Islet precursor cell (in vitro differentiated cells): ENCODE data around the gene ASCL3.
"Not testable (repeated sequence)": the region's sequence is repeated elsewhere in the genome, so short reads cannot be mapped to it uniquely, and the experiment has no call there.

Experiments
- DNase-seq: peaks from one replicate; pipeline ENCODE4 v3.0.0-alpha.2; 2018

Gene ASCL3

DNA sequence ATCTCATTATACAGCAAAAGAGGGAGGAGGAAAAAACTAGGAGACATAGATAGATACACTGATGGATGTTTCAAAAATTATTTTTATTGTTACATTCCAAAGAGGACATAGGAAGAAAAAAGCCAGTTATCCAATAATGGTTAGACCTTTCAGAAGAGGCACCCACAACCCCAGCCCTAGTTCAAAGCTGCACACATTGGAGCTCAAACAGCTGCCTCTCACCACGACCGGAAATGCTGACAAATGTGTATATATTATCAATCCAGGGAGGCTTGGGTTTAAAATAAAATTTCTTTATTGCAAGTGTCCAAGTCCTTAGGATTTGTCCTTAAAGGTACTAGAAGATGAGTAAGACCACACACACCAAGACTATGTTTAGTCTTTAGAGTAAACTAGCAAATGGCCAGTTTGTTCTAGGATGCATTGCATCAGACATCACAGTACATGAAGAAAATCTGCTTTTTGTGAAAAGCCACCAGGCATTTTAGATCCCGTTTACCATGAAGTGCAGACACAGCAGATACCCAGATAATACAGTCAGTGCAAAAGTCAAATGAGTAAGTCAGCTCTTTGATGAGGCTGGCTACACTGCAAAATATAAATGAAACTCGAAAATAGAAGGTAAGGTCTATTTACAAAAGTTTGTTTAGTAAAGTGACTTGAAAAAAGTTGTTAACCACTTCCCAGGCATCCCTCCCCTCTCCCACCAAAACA lies 4.6 kb upstream of the ASCL3 start:
- no peak for DNase-seq

DNA sequence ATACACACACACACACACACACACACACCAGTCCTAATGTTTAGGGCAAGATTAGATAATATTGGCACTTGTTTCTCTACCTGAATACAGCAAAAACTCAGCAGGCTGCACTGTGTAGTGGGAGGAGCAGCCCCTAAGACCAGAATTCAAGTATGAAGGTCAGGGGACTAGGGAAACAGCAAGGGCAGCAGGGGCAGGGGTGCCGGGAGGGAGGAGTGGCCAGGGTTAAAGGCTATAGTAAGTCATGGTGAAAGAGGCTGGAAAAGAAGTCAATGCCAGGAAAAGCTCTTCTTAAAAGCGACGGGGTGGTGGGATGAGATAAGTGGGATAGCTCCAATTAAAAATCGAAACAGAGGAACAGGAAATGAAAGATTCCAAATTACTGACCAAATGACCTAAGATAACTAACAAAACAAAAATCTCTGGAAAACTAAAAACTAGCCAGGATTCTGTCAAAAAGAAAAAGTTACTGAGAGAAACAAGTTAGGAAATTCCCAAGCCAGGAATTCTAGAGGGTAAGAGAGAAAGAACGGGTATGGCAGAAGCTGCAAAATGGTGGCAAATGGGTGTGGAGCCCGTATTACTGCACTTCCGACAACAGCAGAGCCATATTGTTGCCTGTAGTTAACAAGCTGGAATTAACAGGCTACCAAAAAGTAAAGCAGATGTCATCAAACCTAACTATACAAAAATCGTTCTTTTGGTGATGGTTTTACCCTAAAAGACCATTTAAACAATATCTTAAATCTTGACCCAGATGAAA lies 1.3 kb downstream of the ASCL3 start:
- DNase-seq: no peak

DNA sequence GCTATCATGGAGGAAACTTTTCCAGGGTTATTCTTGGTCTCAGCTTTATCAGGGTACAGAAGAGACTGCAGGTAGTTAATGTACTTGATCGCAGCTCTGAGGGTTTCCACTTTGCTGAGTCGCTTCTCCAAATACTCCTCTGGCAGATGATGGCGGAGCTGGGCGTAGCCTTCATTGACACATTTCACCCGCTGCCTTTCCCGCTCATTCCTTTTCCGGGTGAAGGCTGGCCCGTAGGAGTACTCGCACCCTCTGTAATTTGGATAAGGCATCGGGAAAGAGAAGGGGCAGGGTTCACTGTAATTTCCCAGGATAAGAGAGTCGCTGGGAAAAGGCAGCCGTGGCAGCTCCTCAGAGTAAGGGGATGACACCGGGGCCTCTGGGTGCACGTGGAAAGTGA lies 5.2 kb downstream of the ASCL3 start:
- DNase-seq: no peak

DNA sequence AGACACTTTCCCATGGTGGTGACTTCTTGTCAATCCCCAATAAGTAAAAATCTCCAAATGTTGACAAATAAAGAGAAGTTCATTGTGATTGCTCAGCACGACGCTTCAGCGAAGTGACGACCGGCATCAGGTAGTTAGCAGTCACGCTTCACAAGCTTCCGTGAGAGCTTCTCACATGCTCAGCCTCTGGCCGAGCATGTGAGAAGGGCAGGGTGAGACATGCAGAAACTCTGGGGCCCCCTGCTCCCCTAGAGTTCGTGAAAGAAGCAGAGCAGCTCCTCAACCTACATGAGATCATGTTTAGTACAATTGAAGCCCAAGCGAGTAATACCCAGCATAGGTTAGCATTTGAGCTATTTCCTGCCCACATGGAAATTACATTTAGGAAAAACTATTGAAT lies 5.7 kb downstream of the ASCL3 start:
- DNase-seq: no peak

DNA sequence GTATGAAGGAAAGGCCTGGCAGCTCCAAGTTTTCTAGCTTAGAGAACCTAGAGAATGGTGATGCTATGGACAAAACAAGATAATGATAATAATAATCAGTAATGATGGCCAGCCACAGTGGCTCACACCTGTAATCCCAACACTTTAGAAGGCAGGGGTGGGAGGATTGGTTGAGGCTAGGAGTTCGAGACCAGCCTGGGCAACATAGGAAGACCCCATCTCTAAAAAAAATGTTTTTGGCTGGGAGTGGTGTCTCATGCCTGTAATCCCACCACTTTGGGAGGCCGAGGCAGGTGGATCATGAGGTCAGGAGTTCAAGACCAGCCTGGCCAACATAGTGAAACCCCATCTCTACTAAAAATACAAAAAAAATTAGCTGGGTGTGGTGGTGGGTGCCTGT lies 7.0 kb downstream of the ASCL3 start:
- not testable (repeated sequence) for DNase-seq

DNA sequence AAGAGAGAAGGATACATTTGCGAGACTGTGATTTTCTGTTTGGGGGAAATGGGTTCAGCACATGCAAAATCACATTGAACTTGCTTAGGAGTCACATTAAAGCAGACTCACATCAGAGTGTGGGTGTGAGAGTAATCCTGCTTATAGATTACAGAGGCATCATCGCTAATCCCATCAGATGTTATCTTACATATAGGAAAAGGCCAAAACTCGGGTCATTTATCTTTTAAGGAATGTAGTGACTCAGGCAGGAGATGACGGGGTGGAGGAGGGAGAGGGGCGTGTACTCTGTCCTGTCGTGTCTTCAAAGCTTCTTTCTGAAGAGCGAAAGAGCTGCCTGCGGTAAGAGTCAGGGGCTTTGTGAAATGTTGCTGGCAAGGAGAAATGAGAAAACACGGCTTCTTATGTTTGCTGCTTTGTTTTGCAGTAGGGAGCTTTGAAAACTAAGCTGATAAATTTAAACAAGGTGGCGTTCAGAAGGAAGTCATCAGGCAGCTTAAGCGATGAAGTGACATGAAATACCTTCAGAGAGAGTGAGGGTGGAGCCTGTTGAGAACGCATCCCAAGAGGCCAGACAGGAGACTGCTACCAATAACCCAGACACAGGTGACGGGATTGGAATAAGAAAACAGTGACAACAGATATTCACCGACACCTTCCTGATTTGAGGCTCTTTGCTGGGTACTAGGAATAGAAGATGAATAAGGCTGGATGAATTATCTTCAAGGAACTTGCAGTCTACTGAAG lies 7.9 kb downstream of the ASCL3 start:
- peak; percentile 87 for DNase-seq

DNA sequence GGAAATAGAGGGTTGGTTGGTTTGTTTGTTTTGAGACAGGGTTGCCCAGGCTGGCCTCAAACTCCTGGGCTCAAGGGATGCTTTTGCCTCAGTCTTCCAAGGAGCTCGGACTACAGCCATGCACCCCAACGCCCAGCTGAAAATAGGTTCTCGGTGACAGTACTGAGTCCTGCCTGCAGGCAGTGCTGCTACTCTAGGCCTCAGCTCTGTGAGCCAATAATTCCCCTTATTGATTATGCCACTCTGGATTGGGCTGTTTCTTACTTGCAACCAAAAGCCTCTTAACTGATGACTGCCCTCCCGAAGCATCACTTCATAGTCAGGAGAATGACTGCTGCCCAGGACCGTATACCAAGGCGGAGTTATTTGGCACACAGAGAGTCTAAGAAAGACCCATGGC lies 8.9 kb downstream of the ASCL3 start:
- no peak for DNase-seq

DNA sequence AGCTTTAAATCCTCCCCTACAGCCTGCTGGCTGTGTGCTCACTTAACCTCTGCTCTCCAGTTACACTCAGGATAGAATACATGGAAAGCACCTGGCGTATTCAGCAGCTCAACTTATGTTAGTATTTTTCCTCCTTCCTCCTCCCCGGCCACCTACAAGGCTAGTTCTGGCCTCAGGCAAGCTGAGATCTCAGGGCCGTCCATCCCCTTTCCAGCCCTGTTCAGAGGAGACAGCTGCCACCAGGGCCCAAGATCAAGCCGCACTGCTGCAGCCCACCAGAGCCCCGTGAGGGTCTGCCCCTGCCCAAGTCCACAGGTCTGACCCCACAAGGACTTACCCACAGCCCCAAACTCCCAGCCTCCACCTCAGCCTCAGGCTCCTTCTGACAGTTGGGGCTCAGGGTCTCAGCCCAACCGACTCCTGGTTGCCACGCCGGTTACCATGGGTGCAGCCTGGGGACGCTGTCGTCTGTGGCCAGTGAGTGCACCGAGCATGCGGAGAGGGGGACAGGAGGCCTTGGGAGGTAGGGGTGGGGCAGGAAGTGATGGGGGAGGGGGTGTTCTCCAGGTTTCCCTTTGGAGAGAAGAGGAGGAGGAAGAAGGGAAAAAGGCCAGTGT lies 10.1 kb downstream of the ASCL3 start, which contains the start of gene C11orf16:
Gene C11orf16, minus strand, starts transcription at position 384 of the 617 bp plus-strand sequence. CDS start 639 bp downstream, outside the sequence.
- peak; percentile 53 for DNase-seq

DNA sequence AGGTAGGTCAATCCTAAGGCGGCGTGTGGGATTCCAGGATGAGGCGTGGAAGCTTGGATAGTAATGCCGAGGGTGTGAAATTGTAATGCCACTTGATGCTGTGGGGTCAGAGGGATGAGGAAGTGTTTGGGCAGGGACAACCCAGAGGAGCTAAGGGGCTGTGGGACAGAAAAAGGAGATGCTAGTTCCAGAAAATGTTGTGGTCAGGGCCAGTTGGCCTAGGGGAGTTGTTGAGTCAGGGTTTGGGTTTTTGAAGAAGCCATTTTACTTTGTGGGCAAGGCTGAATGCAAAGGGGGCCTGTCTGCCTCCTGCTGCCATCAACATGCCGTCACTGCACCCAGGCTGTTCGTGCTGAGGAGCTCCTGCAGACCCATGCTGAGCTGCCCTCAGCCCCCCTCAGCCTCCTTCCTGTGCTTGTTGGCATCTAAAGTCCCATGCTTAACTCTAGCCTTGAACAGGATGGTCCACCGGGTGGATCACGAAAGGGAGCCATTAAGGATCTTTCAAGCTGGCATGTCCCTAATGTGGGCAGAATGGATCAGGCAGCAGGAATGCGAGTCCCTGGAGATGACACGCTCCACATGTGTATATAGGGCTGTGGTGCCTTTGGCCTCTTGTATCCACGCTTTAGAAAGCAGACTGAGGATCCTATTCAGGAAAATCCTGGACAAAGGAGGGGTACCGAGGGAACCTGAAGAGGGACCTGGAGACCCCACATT lies 12.2 kb downstream of the ASCL3 start:
- no peak for DNase-seq

DNA sequence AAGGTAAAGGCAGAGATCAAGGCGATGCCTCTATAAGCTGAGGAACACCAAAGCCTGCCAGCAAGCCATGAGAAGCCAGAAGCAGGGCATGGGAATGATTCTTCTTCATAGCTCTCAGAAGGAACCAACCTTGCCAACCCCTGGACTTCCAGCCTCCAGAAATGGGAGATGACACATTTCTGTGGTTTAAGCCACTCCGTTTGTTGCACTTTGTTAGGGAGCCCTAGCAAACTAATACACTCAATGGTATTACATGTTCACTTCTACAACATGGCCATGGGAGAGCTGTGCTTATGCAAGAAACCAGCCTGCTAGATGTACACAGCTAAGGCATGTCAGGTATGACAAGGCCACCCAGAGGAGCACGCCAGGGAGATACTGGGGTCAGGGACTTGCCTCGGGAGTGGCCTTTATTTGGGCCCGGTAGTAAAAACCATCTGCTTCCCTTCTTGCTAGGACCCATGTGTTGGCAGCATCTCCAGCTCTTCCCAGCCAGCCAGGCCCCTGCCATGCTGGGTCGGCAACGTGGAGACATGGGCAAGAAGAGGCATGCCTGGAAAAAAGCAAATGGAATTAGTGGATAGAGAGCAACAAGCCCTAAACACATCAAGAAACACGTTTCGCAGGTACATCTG lies 13.7 kb downstream of the ASCL3 start:
- DNase-seq: no peak

DNA sequence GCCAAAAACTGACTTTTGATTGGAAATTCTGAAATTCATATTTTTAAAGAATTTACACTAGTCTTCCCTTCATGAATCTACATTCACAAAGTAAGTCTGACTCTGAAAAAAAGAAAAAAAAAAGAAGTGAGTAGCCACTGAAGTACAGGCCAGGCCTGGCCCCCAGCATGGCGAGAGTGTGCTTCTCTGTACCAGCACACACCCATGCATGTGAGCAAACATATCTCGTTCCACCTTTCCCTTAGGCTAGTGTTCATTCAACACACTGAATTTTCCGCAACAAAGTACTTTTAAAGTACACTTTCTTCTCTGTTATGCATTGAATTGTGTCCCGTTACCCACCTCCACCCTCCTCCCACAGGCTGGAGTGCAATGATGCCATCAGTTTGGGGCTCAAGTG lies 14.6 kb downstream of the ASCL3 start:
- DNase-seq: no peak

DNA sequence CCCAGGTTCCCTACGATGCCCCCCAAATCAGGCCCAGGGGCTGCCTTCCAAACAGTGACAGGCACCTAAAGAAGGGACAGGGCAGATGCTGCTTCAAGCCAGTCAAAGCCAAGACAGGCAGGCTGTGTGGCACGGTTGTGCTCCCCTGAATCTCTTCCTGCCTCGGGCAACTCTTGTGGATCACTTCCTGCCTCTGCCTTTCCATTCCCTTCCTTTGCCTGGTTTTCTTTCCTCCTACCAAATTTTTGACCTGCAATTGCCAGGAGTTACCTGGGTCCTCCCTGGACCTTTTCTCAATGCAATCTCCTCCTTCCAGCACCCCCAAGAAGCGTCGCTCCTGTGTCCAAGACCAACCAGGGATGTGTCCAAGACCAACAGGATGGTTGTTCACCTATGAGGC lies 15.6 kb downstream of the ASCL3 start:
- DNase-seq: no peak

DNA sequence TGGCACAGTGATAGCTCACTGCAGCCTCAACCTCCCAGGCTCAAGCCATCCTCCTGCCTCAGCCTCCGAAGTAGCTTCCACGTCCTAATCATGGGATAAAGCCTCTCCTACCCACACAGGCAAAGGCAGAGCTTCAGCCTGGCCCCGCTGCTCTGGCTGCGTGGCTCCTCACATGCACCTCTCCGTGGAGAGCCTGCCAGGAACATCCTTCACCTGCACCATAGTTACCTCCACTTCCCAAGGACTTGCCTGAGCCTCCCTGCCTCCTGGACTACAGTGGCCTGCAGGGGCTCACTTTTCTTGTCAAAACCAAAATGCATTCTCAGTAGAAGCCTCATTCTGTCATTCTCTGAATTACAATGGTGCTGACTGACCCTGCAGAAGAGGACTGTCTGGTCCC lies 16.6 kb downstream of the ASCL3 start:
- DNase-seq: no peak

DNA sequence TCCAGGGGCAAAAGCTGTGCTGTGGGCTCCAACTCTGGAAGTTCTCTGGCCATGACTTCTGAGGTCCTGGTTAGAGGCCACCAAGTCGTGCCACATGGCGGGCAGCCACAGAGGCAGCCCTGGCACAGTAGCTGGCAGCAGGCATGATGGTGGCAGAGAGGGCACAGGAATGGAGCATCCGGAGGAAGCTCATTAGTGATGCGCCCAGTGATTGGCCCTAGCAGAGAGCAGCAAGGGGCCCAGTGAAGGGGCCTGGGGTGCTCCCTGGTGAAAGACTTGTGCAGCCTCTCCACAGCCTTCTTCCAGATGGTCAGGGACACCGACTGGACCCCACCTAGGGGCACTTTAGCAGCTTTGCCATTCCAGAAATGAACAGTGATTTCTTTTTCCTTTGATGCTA lies 17.1 kb downstream of the ASCL3 start:
- no peak for DNase-seq

DNA sequence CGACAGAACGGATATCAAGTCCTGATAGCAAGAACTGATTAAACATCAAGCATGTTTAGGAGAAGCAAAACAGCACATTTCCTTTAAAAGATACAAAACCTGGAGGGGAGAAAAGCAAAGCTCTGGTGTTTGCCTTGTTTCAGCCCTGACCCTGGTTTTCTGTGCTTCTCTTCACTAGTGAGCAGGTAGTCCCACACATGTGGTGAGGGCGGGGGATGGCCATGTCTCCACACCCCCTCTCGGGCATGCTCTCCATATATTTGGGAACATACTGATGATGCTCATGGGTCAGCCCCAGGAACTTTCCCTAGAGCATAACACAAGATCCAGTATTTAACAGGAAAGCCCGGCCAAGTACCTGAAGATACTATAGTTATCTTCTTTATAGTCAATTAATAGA lies 20.1 kb downstream of the ASCL3 start:
- DNase-seq: no peak

DNA sequence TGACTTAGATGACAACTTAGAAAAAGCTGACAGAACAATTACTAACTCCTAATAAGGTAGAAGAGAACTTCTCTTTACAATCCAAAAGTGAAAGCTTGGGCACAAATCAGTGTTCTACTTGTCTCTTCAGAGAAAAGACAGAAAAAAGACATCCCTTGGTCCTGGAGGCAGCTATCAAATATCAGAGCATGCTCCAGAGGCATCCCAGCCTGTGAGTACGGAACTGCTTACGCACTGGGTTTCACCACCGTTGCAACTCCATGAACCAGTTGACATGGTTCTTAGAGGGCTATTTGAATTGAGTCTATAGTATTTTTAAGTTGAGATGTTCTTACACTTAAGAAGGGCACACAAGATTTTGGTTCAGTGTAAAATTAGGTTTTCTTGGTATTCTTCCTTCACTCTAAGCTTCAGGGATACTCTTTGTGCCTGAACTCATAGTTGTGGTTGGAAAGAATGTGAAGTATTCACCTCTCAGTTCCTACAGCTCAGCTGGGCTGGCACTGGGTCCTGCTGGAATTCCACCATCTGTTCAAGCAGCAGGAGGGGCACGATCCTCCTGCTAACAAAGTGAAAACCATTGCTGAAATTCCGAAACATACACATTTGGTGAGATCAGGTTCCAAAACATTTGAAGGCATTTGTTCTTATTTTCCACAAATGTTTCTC lies 25.5 kb downstream of the ASCL3 start:
- peak; percentile 90 for DNase-seq

DNA sequence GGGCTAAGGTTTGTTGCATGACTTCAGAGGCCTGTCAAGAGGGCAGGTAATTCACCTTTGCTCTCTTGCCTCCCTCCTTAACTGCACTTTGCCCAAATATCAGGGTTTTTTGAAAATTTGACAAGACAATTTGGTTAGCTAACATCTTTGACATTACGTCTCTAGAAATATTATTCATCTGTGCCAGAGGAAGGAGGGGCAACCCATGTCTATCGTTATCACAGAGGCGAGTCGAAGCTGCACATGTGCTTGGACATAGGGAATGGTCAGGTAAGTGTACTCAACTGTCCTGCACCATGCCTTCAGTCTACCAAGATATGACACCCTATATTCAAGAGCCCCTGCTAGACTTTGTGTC lies 28.2 kb downstream of the ASCL3 start:
- no peak for DNase-seq

DNA sequence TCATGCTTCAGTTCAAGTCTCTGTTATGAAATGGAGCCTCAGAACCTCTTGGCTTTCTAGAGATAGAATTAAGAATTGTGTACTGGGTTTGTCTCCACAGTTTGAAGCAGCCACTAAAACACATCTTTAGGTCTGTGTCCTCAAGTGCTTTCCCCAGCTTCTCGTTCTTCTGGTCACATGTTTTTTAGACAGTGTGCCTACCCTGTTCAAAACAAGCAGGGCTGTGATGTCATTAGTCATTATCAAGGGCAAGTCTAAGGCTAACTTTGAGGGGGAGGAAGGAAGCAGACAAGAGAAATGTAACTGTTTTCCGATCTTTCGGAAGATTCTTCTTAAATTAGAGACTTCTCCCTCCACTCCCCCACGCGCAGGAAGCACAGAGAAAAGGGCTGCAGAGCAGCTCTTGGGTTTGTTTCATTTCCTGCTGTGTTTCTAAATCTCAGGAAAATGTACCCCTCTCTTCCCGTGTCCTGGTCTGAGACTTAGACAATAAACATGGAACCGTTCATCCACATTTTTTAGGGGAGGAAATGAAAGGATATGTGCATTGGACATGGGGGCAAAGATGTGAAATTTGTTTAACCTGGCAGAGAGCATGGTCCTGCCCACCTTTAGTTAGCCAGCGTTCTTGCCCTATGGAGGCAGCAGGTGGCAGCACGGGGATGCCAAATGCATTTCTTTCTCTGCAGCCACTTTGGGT lies 28.7 kb downstream of the ASCL3 start:
- peak; percentile 70 for DNase-seq

DNA sequence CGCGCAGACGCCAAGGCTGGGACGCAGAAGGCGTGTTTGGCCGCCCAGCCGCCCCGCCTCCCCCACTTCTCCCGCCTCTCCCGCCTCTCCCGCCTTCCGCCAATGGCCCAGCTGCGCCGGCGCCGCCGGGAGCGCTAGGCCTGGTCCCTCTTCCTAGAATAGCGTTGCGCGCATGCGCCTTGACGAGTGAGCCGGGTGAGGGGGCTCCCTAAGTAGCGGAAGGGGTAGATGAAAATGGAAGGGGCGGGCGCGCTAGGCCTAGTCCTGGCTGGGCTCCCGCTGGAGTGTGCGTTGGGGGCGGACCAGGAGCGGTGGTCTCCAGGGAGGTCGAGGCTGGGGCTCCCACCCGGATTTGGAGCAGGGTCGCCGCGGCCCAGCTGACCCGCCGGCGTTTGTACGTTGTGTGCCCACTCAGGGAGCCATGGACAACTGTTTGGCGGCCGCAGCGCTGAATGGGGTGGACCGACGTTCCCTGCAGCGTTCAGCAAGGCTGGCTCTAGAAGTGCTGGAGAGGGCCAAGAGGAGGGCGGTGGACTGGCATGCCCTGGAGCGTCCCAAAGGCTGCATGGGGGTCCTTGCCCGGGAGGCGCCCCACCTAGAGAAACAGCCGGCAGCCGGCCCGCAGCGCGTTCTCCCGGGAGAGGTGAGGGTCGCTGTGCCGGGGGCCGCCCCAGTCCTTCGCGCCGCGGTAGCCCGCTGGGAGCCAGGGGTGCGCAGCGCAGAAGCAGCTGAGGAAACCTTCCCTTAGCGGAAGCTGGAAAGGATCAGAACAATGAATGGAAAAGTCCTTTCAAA lies 31.6 kb downstream of the ASCL3 start, which contains the start of gene AKIP1:
Gene AKIP1, plus strand, starts transcription at position 161 of the 795 bp plus-strand sequence. Its CDS starts 261 bp downstream, at position 422.
- DNase-seq: peak; percentile 99

DNA sequence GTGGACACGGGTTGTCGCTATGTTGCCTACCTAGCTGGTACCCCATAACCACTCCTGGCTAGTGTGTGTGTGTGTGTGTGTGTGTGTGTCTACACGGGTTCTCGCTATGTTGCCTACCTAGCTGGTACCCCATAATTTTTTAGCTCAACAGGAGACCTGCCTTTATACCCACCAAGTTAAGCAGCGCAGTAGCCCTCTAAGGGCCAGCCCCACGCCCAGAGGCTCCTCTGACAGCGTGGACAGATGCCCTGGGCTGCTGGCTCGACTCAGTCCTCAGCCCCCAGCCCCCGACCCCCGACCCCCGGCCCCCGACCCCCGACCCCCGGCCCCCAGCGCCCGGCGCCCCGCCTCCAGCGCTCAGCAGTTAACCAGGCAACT lies 32.2 kb downstream of the ASCL3 start:
- no peak for DNase-seq
